Osteocyte (in vitro differentiated cells): ENCODE results near the gene C3orf20. TPM values are rescaled to one million over a fixed set of nuclear protein-coding genes. Genes with fewer than 3 reads are reported as not detected.

ENCODE experiments used
- DNase-seq: peaks from one replicate; pipeline ENCODE4 v3.0.0; 2021; ENCODE audit warnings: mixed read lengths; ENCODE audit not compliant: unreplicated experiment; ENCODE audit errors: extremely low spot score
- H3K27ac Mint-ChIP-seq: one replicate; pipeline ENCODE4 v1.8.0; 2021; ENCODE audit warnings: mild to moderate bottlenecking, mixed read lengths; ENCODE audit not compliant: unreplicated experiment
- H3K27me3 Mint-ChIP-seq: one replicate; pipeline ENCODE4 v1.8.0; 2021; ENCODE audit warnings: mixed read lengths; ENCODE audit not compliant: unreplicated experiment
- H3K36me3 Mint-ChIP-seq: one replicate; pipeline ENCODE4 v1.8.0; 2021; ENCODE audit warnings: mixed read lengths; ENCODE audit not compliant: unreplicated experiment
- H3K4me1 Mint-ChIP-seq: one replicate; pipeline ENCODE4 v1.8.0; 2021; ENCODE audit warnings: mixed read lengths; ENCODE audit not compliant: unreplicated experiment
- H3K4me3 Mint-ChIP-seq: one replicate; pipeline ENCODE4 v1.8.0; 2021; ENCODE audit warnings: mild to moderate bottlenecking, moderate library complexity, mixed read lengths; ENCODE audit not compliant: unreplicated experiment
- H3K9me3 Mint-ChIP-seq: one replicate; pipeline ENCODE4 v1.8.0; 2021; ENCODE audit warnings: mixed read lengths; ENCODE audit not compliant: unreplicated experiment
- CTCF ChIP-seq: fragments of 200-600 bp; sonication (generic); IDR thresholded peaks from 2 replicates; pipeline ENCODE4 v1.5.0; 2021; ENCODE audit warnings: antibody characterized with exemption, mild to moderate bottlenecking, moderate library complexity
- total RNA-seq: library from RNA; stranded (reverse); gene quantifications from 2 replicates; pipeline ENCODE4 v1.2.1, GENCODE V29; 2021

C3orf20 gene
- total RNA-seq, 1 donor from 2014 or later = not detected

- H3K4me3 Mint-ChIP-seq = no peak overlapping the region
- no peaks in the 10 kb centered on the region for H3K36me3 Mint-ChIP-seq
- no peak for TF ChIP-seq CTCF
- H3K27me3 Mint-ChIP-seq = peaks cover 3% of the 10 kb centered on the region
- H3K4me1 Mint-ChIP-seq = no peaks in the 10 kb centered on the region
- H3K9me3 Mint-ChIP-seq = no peaks in the 10 kb centered on the region
- no peak overlapping the region for H3K27ac Mint-ChIP-seq
- no peak for DNase-seq
Measured at GRCh38 chr3:14758297-14758696, 83.4 kb downstream of the C3orf20 start.

DNA sequence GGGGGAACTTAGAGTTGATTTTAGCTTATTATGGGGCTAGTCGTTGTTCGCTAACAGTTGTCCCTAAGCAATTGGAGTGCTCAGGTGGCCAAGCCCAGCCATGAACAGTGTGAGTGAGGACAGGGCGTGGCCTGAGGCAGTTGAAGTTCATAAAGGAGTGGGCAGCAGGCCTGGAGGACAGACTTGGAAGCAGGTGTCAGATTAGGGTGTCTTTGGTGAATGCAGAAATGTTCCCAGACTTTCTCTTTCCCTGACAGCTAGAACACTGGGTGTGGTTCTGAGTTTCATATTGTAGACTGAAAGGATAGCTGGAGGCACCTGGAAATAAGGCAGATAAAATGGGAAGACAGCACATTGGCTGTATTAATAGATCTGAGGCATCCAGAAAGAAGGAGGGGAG, 84.0 kb downstream of the C3orf20 start:
- H3K9me3 Mint-ChIP-seq = no peaks in the 10 kb centered on the region
- no peak overlapping the region for H3K27ac Mint-ChIP-seq
- DNase-seq = no peak

DNA sequence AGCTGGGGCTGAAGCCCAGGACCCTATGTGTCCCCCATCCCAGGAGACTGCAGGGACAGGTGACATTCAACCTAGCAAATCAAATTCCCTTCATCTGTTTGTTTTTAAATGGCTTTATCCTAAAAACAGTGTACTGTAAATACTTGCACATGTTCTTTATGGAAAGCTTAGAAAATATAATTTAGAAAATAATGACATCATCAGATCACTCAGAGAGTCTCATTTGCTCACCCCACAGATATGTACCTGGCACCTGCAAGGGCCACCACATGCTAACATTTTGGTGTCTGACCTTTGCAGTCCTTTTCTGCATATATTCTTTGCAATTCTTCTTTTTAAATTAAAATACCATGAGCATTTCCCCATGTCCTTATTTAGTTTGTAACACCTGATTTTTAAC, 85.2 kb downstream of the C3orf20 start:
- TF ChIP-seq CTCF = no peak
- no peaks in the 10 kb centered on the region for H3K27me3 Mint-ChIP-seq
- no peaks in the 10 kb centered on the region for H3K4me1 Mint-ChIP-seq
- no peak for DNase-seq
- no peak overlapping the region for H3K4me3 Mint-ChIP-seq
- no peaks in the 10 kb centered on the region for H3K36me3 Mint-ChIP-seq
- no peak overlapping the region for H3K27ac Mint-ChIP-seq
- H3K9me3 Mint-ChIP-seq = no peaks in the 10 kb centered on the region

More for the DNA sequence above, 84.0 kb downstream of the C3orf20 start:
- H3K27me3 Mint-ChIP-seq = peaks cover 2% of the 10 kb centered on the region
- H3K36me3 Mint-ChIP-seq = no peaks in the 10 kb centered on the region
- H3K4me1 Mint-ChIP-seq = no peaks in the 10 kb centered on the region
- H3K4me3 Mint-ChIP-seq = no peak overlapping the region
- no peak for TF ChIP-seq CTCF

DNA sequence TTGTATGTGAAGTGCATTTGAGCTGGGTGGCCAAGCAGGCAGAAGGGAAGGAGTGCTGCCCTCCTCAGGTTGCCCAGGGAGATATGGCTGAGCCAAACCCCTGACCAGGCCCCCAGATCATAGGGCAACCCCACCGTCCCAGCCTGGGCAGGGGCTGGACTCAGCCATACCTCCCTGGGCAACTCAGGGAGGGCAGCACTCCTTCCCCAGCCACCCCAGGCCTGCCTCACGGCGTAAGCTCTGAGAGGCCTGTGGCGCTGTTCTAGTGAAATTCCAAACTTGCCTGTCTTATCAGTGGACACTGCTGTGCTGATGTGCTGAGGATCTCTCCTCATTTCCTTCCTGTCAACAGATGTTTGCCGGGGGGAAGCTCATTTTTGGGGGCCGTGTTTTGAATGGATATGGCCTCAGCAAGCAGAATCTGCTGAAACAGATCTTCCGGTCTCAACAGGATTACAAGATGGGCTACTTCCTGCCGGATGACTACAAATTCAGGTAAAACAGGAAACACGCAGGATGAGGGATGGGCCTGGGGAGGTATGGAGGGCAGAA, 86.3 kb downstream of the C3orf20 start:
- Mint-ChIP-seq H3K4me3 (no peak overlapping the region), H3K27ac (no peak overlapping the region)

DNA sequence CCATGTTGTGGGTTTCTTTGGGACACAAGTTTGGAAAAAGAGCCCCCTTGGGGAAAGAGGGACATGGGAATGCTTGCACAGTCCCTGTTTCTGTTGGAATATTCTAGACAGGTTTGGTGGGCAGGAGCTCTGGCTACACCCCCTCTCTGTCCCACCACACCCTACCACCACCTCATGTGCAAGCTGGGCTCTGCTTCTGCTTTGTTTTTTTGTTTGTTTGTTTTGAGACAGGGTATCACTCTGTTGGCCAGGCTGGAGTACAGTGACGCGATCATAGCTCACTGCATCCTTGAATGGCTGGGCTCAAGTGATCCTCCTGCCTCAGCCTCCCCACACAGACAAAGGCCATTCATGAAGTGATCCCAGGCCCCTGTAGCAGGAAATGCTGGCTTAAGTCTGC, 86.9 kb downstream of the C3orf20 start:
- Mint-ChIP-seq H3K9me3 (no peaks in the 10 kb centered on the region), H3K27me3 (no peaks in the 10 kb centered on the region), H3K4me3 (no peak overlapping the region), H3K27ac (no peak overlapping the region), H3K4me1 (no peaks in the 10 kb centered on the region), H3K36me3 (no peaks in the 10 kb centered on the region)
- no peak for TF ChIP-seq CTCF
- DNase-seq = no peak

More for the DNA sequence above, 86.3 kb downstream of the C3orf20 start:
- Mint-ChIP-seq H3K9me3 (no peaks in the 10 kb centered on the region), H3K36me3 (no peaks in the 10 kb centered on the region), H3K27me3 (no peaks in the 10 kb centered on the region), H3K4me1 (no peaks in the 10 kb centered on the region)
- TF ChIP-seq CTCF = no peak
- DNase-seq = peak; percentile 70
